HL-60 (cell line): ENCODE measurements around the gene GPR84.

ENCODE experiments used
- GABPA ChIP-seq: IDR thresholded peaks from 2 replicates; pipeline ENCODE4 v1.6.1; 2012; ENCODE audit warnings: low read depth
- POLR2AphosphoS5 ChIP-seq: IDR thresholded peaks from 2 replicates; pipeline ENCODE4 v1.6.1; 2012; ENCODE audit warnings: low read depth
- REST ChIP-seq: IDR thresholded peaks from 2 replicates; pipeline ENCODE4 v1.6.1; 2012; ENCODE audit warnings: low read depth; ENCODE audit not compliant: insufficient replicate concordance
- SPI1 ChIP-seq: IDR thresholded peaks from 2 replicates; pipeline ENCODE4 v1.6.1; 2012; ENCODE audit warnings: low read depth, mild to moderate bottlenecking, borderline replicate concordance
- TF ChIP-seq, protein P1 (sequence below): IDR thresholded peaks from one replicate; pipeline ENCODE4 v1.5.1; 2011; ENCODE audit warnings: low read length, control low read depth, inconsistent platforms; ENCODE audit not compliant: insufficient read depth

- TF ChIP-seq, protein P1, sequence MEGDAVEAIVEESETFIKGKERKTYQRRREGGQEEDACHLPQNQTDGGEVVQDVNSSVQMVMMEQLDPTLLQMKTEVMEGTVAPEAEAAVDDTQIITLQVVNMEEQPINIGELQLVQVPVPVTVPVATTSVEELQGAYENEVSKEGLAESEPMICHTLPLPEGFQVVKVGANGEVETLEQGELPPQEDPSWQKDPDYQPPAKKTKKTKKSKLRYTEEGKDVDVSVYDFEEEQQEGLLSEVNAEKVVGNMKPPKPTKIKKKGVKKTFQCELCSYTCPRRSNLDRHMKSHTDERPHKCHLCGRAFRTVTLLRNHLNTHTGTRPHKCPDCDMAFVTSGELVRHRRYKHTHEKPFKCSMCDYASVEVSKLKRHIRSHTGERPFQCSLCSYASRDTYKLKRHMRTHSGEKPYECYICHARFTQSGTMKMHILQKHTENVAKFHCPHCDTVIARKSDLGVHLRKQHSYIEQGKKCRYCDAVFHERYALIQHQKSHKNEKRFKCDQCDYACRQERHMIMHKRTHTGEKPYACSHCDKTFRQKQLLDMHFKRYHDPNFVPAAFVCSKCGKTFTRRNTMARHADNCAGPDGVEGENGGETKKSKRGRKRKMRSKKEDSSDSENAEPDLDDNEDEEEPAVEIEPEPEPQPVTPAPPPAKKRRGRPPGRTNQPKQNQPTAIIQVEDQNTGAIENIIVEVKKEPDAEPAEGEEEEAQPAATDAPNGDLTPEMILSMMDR, result no peak
- no peak for TF ChIP-seq POLR2AphosphoS5
- TF ChIP-seq GABPA, result no peak
- no peak for TF ChIP-seq REST
- TF ChIP-seq SPI1, result no peak
These were observed 1.2 kb downstream of the GPR84 start for GRCh38 chr12:54363047-54363446.
